Measurements from ENCODE around the gene ZBTB24.

Gene ZBTB24

DNA sequence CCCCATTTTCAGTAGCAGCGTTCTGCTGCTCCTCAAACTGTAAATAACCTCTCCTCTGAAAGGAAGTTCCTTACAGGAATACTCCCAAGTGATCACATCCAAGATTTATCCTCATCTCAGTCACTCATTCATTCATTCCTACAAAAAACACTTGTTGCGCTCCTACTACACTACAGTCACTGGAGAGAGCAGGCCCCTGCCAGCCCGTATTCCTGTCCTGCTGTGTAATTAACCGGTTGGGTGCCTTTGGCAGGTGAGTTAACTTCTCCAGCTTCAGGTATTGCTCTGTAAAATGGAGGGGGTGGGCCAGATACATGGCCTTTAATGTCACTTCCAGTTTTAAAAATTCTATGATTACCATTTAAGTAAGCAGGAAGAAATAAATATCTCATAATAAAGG lies 15.0 kb upstream of the ZBTB24 start:
- DNase-seq (ENCODE audit: low read depth), result no peak

- no peak for DNase-seq (ENCODE audit: low read depth)
Observed at GRCh38 chr6:109496036-109496772, 13.2 kb upstream of the ZBTB24 start.

GRCh38 chr6:109493865-109494264 lies 10.8 kb upstream of the ZBTB24 start:
- DNase-seq (ENCODE audit: low read depth), result no peak

DNA sequence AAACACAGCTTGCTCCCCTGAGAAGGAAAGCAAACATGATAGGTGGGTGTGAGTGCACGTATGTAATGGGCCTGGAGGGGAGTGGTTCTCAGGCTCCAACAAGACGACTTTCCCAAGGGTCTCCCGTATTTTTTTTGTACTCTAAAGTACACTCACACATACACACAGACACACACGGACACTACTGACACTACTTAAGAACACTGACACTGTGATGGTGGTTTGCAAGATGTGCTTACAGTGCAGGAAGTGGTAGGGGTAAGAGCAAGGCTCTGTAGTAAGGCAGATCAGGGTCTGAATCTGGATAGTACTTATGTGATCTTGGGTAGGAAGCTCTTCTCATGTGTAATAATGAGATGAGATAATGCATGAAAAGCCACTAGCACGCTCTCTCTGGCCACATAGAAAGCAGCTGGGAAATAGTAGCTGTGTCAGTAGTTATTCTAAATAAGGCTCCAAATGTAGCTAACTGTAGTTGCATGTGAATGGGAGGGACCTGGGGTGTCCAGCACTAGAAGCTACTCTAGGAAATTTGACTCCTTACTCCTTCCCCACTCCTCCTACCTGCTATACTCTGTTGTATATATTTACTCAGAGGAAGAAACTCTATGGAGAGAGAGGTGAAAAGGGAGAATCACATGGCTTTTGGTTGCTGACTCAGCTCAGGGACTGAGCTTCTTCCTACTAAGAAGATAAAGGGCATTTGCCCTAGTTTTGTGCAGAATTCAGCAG lies 8.4 kb upstream of the ZBTB24 start:
- no peak for DNase-seq (ENCODE audit: low read depth)

DNA sequence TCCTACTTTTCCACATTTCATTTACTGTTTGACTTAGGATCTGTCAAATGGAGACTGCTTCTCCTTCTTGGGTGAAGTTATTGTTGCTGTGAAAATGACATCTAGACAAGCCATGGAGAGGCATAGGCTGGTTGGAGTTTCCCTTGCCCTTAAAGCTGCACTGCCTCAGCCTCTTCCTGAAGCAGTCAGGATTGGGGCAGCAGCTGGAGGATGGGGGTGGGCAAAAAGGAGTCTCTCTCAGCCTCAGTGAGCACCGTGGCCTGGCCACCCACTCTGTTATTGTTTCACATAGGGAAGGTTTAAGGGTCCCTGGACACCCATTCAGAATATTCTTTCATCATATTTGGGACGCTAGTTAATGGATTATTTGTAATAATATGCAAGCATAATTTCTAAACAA lies 7.7 kb upstream of the ZBTB24 start:
- DNase-seq (ENCODE audit: low read depth), result no peak

DNA sequence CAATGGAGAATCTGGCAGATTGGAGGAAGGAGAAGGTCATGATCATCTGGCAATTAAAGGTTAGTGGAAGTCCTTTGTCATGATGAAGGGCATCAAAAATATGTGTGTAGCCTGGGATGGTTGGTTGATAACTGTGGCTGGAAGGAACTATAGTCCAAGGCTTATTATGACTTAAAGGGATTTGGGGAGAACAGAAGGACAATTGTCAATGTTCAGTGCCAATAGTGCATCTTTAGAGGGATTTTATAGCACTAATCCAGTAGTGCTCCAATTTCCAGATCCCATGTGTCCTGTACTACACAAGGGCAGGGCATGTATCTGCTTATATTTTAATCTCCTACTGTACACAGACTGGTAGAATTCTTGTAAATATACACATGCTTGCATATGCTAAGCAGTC lies 5.0 kb upstream of the ZBTB24 start:
- no peak for DNase-seq (ENCODE audit: low read depth)

DNA sequence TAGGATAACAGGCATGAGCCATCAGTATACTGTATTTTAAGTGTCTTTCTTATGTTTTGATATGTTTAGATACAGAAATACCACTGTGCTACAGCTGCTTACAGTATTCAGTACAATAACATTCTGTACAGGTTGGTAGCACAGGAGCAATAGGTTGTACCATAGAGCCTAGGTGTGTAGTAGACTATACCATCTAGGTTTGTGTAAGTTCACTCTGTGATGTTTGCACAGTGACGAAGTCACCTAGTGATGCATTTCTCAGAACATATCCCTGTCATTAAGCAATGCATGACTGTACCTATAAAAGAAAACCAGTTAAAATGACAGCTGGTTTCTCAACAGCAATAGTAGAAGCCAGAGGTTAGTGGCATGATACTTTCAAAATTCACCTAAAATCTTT lies 3.0 kb upstream of the ZBTB24 start:
- DNase-seq (ENCODE audit: low read depth), result no peak

- DNase-seq (ENCODE audit: low read depth), result no peak
Observed at GRCh38 chr6:109485266-109485935, 2.4 kb upstream of the ZBTB24 start.

GRCh38 chr6:109484122-109484521 lies 1.1 kb upstream of the ZBTB24 start:
- DNase-seq (ENCODE audit: low read depth), result no peak

DNA sequence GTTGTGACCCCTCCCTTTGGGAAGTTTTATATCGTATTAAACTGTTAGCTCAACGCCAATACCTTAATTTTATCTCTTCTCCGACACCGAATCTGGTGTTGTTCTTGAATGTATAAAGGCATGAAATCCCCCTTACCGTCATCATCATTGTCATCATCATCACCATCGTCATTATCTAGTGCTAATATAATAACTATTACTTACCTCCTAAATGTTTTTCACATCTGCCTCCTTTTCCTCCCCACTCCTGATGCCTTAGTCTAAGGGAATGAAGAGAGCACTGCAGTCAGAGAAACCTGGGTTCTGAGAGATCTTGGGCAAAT lies 677 bp upstream of the ZBTB24 start:
- no peak for DNase-seq (ENCODE audit: low read depth)

DNA sequence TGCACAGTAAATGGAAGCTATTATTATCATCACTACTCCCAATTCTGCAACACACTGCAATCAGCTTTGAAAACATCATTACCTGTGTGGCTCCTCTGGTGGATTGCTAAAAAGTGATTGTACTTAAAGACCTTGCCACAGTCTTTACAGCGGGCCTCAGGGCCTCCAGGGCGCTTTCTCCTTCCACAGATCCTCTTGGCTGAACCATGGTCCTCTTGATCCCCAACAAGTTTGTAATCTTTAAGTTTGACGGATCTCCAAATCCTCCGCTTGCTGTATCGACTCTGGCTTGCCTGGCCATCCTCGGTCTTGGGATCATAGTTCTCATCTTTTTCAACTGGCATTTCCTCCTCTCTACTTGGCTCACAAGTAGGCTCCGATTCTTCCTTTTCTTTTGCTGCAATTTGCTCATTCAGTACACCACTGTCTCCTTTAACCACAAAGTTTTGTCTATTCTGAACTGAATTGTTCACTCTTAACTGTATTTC lies 2.0 kb downstream of the ZBTB24 start:
- no peak for DNase-seq (ENCODE audit: low read depth)

- no peak for DNase-seq (ENCODE audit: low read depth)
Observed at GRCh38 chr6:109478841-109479624, 4.0 kb downstream of the ZBTB24 start.

- DNase-seq (ENCODE audit: low read depth), result no peak
Observed at GRCh38 chr6:109478222-109478805, 4.7 kb downstream of the ZBTB24 start.

- DNase-seq (ENCODE audit: low read depth), result no peak
Observed at GRCh38 chr6:109477725-109478124, 5.3 kb downstream of the ZBTB24 start.

- DNase-seq (ENCODE audit: low read depth), result no peak
Observed at GRCh38 chr6:109477184-109477583, 5.8 kb downstream of the ZBTB24 start.

- no peak for DNase-seq (ENCODE audit: low read depth)
Observed at GRCh38 chr6:109475625-109476024, 7.4 kb downstream of the ZBTB24 start.

DNA sequence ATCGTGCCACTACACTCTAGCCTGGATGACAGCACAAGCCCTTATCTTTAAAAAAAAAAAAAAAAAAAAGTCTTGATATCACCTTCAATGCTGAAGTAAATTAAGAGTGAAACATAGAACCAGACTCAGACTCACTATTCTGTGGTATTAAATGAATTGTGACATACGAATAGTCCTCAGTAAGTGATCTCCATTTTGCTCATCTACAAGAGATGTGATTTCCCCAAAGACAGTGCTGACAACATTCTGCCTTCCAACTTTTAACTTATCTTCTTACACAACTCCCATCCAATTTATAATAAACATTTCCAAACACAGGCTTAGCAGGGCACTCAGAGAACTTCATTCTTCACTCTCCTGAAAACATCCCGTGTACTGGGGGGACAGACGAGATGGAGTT lies 8.0 kb downstream of the ZBTB24 start:
- no peak for DNase-seq (ENCODE audit: low read depth)

GRCh38 chr6:109473120-109473519 lies 9.9 kb downstream of the ZBTB24 start:
- no peak for DNase-seq (ENCODE audit: low read depth)

DNA sequence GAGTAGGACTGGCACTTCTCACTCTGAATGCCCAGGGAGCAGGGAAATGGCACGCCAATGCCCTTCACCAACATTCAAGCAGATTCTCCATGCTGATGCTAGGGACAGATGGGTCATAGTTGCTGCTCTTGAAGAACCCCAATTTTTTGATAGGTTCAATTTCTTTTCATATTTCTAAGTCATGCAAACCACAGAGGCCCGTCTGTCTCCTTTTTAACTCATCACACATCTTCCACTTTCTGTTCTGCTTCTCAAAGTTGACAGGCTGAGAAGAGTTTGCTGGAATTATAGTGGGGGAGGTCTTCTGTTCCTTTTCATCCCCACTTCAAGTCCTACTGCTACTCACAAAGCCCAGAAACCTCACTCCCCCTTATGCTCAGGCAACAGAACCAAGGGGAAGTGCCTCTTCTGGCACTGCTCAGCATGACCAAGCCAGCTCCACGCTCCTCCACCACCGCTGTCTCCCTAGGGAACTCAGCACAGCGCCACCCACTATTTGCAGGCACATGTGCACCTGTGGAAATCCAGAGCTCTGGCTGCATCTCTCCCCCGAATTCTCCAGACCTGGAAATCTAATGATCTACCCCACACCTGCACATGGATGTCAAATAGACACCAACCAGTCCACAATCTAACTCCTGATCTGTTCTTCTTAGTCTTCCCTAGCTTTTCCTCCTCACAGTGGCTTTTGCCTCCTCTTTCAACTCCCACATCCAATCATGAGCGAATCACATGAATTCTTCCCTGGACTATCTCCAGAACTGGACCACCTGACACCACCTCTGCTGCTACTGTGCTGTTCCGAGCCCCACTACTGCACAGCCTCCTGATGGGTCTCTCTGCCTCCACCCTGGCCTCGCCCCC lies 10.7 kb downstream of the ZBTB24 start:
- DNase-seq (ENCODE audit: low read depth), result no peak

- no peak for DNase-seq (ENCODE audit: low read depth)
Observed at GRCh38 chr6:109471105-109471810, 11.8 kb downstream of the ZBTB24 start.

All from stimulated activated CD8-positive, alpha-beta memory T cell treated with anti-CD3 and anti-CD28 coated beads, Interleukin-15, amount 100 ng/mL, for 24 hours (primary cell).